GM12875 (cell line): ENCODE measurements around the gene CREB3L2.
A peak's percentile ranks its signal among the peaks of the same experiment; 100 is the strongest.

Experiments used
- H3K4me3 ChIP-seq: one replicate; pipeline ENCODE4 v1.5.1; 2011; ENCODE audit warnings: low read depth, low read length, control low read depth
- TF ChIP-seq, protein P1 (sequence below): IDR thresholded peaks from 2 replicates; pipeline ENCODE4 v1.5.1; 2011; ENCODE audit warnings: low read depth, mild to moderate bottlenecking, control low read depth, inconsistent platforms, low read length, moderate library complexity, borderline replicate concordance; ENCODE audit not compliant: insufficient read depth

The CREB3L2 gene

DNA sequence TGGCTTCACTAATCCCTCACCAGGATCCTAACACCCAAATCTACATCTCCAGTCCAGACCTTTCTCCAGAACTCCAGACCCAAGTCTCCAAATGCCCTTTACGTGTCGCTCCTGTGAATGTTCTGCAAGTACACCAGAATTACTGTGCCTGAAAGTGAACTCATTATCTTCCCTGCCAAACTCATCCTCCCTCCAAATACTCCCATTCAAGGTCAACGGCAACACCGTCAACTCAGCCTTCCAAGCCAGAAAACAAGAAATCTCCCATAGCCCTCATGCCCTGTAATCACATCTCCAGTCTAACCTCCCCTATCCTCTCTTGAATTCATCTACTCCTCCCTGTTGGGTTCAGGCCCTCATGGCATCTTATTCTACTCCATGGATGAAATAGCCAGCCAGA is 12.3 kb downstream of the CREB3L2 start:
- H3K4me3 ChIP-seq, result no peak overlapping the region

DNA sequence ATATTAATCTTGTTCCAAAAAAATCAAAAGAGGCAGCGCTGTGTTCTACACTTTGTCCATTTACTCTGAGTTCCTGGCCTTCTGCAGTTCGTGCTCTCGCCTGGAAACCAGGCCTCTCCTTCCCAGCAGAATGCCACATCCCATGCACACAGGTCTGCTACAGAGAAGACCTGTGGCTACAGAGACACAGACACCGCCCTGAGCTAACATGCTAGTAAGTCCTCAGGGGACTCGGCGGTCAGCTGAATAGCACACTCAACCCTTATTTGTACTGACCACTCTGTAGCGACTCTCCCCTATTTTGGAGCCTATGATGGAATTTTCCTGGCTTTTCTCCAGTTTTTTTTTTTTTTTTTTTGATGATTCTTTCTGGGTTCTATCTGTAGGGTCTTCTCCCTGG is 12.8 kb downstream of the CREB3L2 start:
- TF ChIP-seq, protein P1, sequence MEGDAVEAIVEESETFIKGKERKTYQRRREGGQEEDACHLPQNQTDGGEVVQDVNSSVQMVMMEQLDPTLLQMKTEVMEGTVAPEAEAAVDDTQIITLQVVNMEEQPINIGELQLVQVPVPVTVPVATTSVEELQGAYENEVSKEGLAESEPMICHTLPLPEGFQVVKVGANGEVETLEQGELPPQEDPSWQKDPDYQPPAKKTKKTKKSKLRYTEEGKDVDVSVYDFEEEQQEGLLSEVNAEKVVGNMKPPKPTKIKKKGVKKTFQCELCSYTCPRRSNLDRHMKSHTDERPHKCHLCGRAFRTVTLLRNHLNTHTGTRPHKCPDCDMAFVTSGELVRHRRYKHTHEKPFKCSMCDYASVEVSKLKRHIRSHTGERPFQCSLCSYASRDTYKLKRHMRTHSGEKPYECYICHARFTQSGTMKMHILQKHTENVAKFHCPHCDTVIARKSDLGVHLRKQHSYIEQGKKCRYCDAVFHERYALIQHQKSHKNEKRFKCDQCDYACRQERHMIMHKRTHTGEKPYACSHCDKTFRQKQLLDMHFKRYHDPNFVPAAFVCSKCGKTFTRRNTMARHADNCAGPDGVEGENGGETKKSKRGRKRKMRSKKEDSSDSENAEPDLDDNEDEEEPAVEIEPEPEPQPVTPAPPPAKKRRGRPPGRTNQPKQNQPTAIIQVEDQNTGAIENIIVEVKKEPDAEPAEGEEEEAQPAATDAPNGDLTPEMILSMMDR, result no peak
- no peak overlapping the region for H3K4me3 ChIP-seq

More for the DNA sequence above, 12.3 kb downstream of the CREB3L2 start:
- TF ChIP-seq, protein P1, result no peak

DNA sequence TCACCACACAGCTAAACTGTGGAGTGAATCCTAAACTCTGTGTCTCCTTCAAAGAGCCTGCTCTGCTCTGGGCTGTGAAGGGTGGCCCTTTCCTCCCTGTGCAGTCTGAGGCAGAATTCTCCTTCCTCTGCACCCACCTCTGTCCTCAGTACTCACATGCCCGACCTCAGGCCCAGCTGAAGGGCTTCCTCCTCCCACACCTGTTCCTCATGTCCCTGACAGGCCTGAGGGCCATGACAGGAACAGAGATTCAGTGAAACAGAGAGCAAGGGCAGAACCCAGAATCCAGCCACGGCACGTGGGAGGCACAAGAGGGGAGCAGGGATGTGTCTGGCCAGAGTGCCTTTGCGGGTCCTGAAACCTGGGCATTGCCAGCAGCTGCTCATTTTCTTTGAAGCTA is 13.9 kb downstream of the CREB3L2 start:
- TF ChIP-seq, protein P1, result no peak
- no peak overlapping the region for H3K4me3 ChIP-seq

DNA sequence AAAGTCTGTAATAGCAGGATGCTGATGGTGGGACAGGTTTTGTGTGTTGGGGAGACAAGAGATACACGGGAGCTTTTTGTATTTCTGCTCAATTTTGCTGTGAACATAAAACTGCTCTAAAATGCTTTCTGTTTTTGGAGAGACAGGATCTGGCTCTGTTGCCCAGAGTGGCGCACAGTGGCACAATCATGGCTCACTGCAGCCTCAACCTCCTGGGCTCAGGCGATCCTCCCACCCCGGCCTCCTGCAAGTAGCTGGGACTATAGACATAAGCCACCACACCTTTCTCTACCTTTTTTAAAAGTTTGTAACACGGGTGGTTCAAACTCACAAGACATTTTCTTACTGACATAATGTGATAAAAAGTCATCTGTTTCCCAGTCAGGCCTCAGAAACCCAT is 14.3 kb downstream of the CREB3L2 start:
- no peak overlapping the region for H3K4me3 ChIP-seq
- TF ChIP-seq, protein P1, result no peak

DNA sequence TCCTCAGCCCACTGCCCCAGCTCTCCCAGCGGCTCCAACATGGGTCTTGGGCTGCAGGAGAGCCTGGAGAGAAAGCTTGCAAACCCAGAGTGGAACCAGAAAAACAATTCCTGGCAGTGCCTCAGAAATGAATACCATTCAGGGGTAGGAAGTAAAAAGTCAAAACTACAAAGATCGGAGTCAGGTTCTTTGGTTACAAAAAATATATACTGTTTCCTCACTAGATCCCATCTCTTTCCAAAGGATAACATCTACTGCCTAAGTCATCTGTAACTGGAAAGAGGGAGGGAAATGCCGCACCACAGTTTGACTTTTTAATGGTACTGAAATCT is 14.9 kb downstream of the CREB3L2 start:
- no peak overlapping the region for H3K4me3 ChIP-seq

DNA sequence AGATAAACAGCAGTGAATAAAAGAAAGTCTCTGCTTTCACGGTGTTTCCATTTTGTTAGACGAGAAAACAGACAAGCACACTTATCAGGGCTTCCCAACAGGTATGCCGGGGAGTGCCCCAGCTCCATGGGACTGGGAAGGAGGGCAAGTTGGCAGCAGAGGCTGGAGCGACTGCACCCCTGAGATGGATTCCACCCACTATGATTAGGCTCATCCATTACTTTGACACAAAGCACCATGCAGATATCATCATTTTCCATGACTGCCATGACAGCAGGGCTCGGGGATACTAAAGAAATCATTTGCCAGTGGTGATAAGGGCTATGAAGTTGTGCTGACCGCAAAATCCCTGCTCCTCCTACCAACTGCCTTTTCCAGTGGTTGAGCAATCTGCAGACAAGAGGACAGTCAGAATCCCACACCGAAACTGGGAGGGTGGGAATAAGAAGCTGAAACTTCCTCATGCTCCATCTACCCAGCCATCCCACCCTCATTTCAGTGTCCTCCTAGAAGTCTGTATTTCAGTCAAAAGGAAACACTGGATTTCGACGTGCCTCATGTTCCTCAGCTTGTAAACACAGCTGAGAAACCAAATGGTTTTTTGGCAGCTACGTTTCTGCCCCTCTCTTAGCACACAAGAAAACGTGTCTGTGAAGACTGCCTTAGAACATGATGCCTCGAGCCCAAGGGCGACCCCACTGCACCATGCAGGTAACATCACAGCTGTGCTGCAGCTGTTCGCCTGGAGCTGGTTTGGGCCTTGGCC is 15.5 kb downstream of the CREB3L2 start:
- no peak overlapping the region for H3K4me3 ChIP-seq
- TF ChIP-seq, protein P1, result no peak

More for the DNA sequence above, 14.9 kb downstream of the CREB3L2 start:
- TF ChIP-seq, protein P1, result no peak

DNA sequence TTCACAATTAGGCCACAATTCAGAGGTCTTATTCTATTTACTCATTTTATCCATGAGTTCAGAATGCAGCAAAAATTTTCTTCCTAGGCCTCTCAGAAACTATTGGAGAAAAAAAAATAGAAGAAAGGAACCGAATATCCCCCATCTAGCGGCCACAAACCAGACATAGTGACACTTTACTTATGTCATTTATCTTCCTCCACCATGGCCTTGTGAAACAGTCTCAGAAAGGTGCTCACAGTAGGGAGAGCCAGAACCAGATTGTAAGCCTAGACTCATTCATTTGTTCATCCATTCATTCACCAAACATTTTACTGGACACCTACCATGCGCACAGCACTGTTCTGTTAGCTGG is 16.0 kb downstream of the CREB3L2 start:
- TF ChIP-seq, protein P1, result peak; percentile 9; the same call in 1 of the 2 replicates
- H3K4me3 ChIP-seq, result no peak overlapping the region
